Urothelium cell line (cell line): ENCODE measurements around the gene COL5A1.

Experiments
- DNase-seq: peaks from one replicate; pipeline ENCODE4 v3.0.0; 2011; ENCODE audit warnings: low spot score, mixed read lengths
- FAIRE-seq: peaks from 2 replicates; lab custom pipeline; 2011; peaks lifted over from hg19 to GRCh38; lab: Jason Lieb, UNC

Gene COL5A1

DNA sequence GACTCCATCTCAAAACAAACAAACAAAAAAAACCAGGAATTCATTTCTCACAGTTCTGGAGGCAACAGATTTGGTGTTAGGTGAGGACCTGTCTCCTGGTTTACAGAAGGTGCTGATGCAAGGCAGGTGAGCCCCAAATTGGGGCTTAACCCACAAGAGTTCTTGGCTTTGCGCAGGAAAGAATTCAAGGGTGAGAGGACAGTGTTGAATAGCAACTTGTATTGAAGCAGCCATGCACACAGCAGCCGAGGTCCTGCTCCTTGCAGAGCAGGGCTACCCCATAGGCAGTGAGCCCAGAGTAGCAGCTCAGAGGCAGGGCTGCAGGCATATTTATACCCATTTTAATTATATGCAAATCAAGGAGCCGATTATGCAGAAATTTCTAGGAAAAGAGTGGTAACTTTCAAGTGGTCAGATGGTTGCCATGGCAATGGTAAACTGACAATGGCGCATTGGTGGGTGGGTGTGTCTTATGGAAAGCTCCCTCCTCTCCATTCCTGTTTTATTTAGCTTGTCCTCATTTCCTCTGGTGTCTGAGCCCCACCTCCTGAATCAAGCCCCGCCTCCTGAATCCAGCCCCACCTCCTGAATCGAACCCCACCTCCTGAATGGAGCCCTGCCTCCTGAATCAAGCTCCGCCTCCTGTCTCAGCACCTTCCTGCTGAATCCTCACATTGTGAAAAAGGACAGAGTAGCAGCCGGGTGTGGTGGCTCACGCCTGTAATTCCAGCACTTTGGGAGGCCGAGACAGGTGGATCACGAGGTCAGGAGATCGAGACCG is 34.5 kb upstream of the COL5A1 start:
- no peak for FAIRE-seq
- DNase-seq = no peak

DNA sequence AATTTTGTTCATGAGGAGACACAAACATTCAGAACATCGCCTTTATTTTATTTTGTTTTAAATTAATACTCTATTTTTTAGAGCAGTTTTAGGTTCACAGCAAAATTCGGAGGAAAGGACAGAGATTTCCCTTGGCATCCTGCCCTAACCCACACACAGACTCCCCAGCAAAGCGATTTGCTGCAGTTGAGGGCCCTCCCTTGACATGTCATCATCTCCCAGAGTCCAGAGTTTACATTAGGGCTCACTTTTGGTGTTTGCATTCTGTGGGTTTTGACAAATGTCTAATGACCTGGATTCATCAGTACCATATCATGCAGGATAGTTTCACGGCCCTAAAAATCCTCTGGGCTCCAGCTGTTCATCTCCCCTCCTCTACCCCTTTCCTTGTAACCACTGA is 33.6 kb upstream of the COL5A1 start:
- DNase-seq (no peak), FAIRE-seq (no peak)

DNA sequence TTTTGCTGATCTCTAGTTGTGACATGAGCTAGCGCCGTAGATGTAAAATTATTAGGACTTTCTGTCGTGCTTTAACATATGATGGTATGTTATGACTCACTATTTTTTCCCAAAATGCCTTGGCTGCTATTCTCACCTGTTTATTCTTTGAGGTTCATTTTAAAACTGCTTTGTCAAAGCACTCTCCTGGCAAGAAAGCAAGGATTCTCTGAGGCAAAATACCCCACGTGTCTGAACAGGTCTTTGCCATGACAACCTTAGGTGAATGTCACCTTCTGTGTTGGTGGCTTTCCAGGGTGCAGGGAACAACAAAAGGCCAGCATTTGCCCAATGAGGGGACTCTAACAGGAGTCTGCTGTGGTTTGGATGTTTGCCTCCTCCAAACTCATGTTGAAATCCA is 30.6 kb upstream of the COL5A1 start:
- no peak for FAIRE-seq

DNA sequence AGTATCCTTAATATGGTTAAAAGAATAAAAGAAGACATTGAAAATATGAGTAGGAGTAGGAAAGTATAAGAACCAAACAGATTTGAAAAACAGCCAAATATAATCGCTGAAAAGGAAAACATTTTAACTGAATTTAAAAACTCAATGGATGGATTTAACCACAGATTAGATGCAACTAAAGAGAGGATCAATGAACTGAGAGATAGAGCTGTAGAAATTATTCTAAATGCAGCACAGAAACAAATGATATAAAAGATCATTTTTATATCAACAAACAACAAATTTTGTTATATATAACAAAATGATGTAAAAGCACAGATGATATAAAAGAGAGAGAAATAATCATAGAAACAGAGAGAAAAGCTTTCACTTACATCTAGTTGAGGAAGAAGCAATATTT is 29.3 kb upstream of the COL5A1 start:
- DNase-seq (no peak), FAIRE-seq (no peak)

More for the DNA sequence above, 30.6 kb upstream of the COL5A1 start:
- DNase-seq = no peak

DNA sequence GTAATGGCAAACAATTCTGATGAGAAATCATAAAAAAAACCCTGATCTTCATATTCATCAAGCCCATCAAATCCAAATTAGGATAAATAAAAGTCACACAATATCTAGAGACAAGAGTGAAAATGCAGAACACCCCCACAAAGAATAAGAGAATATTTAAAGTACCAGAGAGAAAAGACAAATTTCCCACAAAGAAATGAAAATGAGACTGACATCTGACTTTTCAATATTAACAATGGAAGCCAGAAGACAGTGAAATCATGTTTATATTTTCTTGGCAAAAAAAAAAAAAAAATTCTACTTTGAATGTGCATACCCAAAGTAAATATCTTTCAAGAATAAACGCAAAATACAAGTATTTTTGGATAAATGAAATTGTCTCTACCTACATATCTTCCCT is 28.9 kb upstream of the COL5A1 start:
- DNase-seq (no peak), FAIRE-seq (no peak)

DNA sequence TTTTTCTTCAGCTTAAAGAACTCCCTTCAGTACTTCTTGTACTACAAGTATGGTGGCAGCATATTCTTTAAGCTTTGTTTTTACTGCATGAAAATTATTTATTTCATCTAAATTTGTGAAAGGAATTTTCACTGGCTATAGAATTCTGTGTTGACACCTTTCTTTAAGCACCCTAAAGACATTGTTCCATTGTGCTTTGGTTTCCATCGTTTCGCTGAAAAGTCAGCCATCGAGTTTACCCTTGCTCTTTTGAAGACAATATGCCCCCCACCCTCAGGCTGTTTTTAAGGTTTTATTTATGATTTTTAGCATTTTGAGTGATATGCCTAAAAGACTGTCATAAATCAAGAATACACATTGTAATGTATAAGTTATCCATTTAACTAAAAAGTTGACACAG is 27.3 kb upstream of the COL5A1 start:
- no peak for FAIRE-seq
- DNase-seq = no peak

DNA sequence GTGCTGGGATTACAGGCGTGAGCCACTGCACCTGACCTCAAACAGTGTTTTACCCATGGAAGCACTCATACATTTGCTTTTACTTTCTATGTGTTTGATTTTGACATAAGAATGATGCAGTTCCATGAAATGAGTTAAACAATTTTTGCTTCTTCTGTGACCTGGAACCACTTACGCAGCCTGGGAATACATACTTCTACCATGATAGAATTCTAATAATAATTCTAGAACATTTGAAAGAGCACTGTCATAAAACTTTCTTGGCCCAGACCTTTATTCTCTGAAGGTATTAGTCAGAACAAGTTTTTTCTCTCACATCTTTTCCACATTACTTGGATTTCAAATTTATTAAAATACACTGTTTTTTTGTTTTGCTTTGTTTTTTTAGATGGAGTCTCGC is 25.3 kb upstream of the COL5A1 start:
- DNase-seq (no peak), FAIRE-seq (no peak)

DNA sequence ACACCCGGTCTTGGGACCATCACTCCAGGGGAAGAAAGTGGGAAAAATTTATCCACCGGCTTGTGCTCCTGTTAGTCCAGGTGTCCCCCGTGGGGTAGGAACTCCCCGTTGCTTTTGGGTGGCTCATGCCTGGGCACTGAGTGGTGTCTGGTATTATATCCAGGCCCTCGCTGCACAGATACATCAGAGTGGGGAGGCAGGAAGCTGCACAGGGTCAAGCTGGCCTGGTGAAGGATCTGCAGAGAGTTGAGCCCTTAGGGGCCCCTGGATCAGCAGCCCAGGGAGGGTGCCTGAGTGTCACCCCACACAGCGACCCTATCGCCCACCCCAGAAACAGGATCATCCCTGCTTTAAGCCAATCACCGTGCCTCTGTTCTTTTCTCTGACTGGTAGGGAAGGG is 24.4 kb upstream of the COL5A1 start:
- DNase-seq = no peak
- no peak for FAIRE-seq

DNA sequence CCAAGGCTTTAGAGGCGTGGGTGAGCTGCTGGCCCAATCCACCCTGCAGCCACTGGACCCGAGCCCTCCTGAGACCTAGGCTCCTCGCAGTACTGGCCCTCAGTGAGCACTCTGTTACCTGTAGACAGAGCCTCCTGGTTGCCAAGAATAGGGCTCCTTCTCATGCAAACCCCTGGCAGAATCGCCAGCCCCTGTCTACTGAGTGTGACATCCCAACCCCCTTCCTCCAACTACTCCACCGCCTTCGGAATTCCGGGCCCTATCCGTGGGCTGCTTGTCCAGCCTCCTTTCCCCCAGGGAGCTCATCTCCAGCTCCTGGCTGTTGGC is 23.8 kb upstream of the COL5A1 start:
- FAIRE-seq = no peak
- no peak for DNase-seq

DNA sequence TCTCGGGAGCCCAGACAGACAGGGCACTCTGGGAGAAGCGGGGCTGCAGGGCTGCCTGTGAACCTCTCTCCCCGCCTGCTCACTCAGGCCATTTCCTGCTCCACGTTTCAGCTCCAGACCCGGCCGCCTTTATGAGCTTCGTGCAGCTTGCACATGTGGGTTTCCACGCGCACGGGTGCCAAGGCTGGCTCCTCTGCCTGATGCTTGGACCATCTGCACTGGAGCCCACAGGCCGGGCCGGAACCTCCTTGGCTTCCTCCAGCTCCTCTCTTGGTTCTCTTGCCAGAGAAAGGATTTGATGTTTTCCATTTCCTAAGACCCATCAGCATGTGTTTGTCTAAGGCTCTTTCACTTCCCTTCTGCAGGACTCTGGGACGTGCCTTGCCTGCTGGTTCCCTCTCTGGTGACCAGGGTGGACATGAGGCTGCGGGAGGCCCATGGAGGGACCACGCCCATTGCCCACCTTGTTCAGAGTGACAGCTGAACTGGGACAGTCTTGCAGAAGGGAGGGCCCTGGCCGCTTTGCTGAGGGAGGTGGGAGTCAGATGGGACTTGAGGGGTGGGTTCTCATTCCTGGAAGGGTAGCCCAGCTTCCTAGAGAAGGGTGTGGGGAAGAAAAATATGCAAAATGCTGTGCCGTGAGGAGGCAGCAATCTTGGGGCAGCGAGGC is 23.3 kb upstream of the COL5A1 start:
- DNase-seq = no peak
- FAIRE-seq = no peak

DNA sequence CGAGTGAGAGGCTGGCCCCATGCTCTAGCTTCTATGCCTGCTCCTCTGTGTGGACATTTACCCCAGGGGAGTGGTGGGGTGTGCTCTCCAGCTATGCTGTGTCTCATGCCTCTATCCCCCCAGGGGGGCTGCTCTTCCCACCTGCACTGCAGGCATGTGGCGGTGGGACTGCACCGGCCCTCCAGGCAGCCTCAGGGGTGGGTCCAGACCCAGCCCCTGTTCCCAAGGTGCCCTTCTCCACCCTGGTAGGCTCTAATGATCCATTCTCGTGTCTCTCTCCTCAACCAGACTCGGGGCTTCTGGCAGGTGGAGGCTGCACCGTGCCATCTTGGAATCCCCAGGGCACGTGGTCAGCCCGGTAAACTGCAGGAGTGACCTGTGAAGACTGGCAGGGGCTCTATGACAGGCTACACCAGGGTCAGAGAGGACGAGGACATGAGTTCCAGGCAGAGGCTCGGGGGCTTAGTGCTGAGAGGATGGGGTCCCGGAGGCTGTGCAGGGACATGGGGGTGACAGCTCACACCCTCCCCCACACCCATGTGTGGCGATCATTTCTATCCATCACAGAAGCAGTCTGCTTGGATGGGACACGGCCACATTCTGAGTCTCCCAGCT is 22.7 kb upstream of the COL5A1 start:
- FAIRE-seq (no peak), DNase-seq (no peak)

DNA sequence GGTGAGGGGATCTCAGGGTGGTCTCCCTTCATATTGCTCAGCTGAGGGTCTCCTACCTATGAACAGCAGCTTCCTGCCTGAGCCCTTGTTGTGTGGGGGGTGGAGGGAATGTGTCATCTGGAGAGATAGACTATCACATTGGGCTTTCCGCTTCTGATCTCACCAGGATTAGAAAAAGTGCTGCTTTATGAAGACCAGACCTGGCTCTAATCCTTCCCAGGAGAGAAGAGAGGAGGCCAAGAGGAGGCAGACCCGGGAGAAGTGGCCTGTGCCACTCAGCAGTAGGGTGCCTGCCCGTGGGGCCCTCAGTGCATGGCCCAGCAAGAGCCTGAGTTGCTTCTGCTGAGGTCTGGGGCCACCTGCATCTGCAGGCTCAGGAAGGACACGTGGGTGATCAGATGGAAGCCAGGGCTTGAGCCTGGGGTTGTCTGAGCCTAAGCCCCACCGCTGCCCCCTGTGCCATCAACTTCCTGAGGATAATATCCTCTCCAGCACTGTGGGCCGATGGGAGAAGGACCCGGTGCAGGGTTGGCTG is 22.1 kb upstream of the COL5A1 start:
- no peak for DNase-seq
- FAIRE-seq = no peak

DNA sequence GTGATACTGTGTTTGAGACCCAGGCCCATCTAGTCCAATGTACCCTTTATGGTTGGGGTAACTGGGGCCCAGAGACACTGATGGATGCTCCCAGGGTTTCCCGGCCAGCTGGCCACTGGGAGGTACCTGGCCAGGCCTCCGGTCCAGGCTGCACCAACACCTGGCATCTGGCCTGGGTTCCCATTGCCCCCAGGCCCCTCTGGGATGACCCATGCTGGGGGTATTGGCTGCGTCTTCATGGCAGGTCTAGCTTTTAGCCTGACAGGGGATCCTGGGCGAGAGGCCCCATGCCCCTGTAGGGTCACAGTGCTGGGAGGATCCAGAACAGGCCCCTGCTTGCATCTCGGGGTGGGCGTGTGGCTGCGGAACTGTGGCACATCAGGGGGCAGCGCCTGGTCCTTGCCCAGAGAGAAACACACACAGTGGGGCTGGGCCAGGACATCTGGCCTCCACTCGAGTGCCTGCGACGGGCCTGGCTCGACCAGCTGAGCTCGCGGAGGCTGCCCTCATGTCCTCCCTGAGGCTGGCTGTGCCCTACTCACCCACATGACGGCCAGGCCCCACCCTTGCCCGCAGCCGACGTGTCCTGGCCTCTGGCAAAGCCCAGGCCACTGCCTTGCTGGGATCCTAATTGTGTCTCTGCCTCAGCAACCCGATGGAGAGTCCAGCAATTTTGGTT is 21.5 kb upstream of the COL5A1 start:
- FAIRE-seq (no peak), DNase-seq (no peak)

DNA sequence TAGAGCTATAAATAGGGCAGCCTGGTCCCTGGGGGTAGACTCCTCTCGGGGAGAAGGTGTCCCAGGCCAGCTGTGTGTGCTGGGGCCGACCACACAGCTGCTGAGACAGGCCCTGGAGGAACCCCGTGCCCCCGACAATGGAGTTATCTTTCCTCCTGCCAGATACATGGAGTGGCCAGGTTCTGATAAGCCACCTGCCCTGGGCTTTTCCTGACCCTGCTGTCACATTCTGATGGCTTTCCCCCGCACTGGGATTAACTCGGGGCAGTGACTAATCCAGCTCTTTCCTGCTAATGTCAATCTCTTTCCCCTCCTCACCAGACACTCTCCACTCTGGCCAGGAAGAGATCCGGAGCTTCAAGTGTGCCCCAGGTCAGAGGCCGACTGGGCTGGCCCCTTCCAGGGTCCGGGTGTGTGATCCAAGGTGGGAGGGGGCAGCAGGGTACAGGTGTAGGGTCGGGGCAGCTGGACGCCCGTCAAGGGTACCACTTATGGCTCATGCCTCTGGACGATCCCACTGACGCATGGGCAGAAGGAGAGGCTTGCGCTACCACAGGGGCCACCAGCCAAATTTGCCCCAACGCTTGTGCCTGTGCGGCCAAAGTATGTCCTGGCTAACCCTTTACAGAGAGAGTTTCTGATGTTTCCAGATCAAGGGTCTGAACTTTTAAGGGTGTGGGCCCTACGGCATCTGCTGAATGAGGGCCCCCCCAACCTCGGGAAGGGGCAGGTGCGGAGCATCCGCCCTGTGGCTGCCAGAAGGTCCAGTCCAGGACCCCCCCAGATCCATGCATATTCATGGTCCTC is 20.6 kb upstream of the COL5A1 start:
- FAIRE-seq (no peak), DNase-seq (no peak)

DNA sequence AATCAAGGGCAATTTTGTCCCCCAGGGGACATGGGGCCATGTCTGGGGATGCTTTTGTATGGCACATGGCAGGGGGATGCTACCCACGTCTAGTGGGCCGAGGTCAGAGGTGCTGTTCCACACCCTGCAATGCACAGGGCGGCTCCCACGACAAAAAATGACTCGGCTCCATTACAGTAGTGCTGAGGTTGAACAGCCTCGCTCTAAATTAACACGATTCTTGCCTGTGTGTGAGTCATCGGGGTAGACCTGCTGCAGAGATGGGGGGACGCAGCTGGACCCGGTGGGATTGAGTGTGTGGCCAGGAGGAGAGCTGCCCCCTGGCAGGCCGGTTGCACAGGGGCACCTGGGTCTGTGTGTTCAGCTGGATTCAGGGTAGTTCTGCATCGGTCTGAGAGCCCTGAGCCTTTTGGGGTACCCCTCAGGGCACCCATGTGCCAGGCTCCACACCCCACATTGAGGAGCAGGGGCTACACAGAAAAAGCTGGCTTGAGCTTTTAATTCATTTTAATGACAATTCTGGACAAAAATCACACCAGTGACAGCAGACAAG is 20.0 kb upstream of the COL5A1 start:
- DNase-seq (no peak), FAIRE-seq (no peak)

DNA sequence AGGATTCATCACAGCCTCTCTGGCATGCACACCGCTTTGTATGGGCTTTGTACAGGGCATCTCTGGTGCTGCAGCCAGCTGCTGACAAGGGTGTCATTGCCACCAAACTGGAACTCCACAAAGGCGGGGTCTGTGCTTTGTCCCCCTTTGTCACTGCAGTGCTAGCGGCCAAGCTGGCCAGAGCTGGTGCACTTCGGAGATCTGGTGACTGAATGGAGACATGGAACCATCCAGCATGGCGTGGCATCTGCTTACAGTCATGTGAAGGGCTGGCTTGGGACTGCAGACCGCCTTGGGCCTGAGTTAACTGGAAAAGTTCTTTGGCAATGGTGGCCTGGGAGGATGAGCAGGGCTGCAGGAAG is 18.7 kb upstream of the COL5A1 start:
- FAIRE-seq (no peak), DNase-seq (no peak)

DNA sequence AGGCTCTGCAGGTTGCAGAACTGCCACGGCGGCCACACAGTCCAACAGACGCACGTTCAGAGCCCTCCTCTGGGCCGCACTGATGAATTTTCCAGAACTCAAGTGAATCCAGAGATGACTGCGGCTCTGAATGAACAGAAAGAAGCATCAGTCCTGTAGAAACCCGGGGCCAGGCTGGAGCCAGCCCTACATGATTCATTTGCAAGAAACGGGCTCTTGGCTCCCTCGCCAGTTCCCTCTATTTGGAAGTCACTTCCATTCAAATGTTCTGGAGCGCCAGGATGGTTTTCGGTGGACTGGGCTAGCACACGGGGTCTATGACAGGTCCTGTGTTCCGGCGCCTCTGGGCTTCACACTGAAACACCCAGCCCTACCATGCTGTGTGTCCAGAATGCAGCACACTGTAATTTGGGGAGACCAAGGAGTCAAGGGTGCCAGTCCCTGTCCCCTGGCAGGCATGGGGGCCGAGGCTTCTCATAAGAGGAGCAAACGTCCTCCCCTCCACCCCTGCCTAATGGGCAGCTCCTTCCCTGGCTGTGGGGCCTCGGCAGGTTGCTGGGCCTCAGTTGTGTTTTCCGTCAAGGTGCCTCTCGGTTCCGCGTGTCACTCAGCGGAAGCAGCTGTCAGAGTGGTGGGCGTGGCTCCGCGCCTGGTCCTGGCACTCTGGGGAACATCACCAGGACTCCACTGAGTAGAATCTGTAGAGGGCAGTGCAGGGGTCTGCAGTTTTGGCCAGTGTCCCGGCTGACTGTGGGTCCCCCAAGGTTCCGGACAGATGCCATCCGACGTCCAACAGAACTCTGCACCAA is 18.1 kb upstream of the COL5A1 start:
- FAIRE-seq (no peak), DNase-seq (no peak)

DNA sequence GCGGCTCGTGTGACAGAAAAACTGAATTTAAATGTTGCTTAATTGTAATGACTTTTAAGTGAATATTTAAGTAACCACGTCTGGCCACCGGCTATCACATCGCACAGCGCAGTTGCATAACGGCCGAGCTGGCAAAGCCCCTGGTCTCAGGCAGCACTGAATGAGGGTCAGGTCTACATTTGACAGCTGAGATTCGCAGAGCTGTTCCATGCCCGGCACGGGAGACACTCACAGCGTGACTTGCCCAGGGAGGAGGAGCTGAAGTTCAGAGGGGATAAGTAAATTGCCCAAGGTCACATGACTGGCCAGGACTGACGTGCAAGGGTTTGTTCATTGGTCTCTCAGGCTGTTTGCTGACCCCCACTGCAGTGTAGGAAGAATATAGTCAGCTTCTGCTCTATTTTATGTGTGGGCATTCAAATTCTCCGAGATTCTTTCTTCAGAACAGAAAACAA is 17.4 kb upstream of the COL5A1 start:
- no peak for FAIRE-seq
- no peak for DNase-seq

DNA sequence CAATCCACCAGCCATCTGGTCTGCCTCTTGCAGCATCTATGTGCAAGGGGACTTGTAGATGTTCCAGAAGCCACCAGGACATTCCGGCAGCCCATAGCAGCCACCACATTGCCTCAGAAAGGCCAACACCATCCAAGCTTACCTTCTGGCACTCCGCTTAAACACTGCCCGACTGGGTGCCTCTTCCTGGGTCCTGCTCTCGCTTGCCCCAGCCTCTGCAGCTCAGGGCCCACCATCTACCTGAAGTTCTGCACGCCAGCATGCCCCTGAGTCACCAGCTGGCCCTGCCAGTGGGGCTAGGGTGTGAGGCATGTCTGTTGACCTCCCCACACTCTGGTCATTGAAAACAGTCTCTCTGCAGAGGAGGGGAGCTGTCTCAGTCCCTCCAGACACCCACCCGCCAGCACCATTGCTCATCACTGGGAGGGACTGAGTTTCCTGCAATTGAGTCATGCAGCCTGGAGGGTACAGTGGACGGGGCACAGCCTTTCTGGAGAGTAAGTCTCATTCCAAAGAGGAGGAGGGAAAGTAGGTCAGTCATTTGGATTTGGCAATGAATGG is 16.9 kb upstream of the COL5A1 start:
- FAIRE-seq = peak; percentile 94
- DNase-seq = peak; percentile 84
